WERI-Rb-1 (cell line): ENCODE measurements around the gene TLX3.
"Not testable (repeated sequence)": the region's sequence is repeated elsewhere in the genome, so short reads cannot be mapped to it uniquely, and the experiment has no call there.

Experiments
- DNase-seq: peaks from one replicate; pipeline ENCODE4 v3.0.0-alpha.2; 2020
- H3K27ac ChIP-seq: fragments of 250-450 bp; sonication (Bioruptor Pico); 2 replicates; pipeline ENCODE4 v1.5.1; 2020; ENCODE audit warnings: mild to moderate bottlenecking, moderate library complexity
- H3K27me3 ChIP-seq: fragments of 250-450 bp; sonication (Bioruptor Pico); 2 replicates; pipeline ENCODE4 v1.5.1; 2021; ENCODE audit warnings: mild to moderate bottlenecking, low read depth, moderate library complexity; ENCODE audit not compliant: insufficient read depth, severe bottlenecking
- H3K36me3 ChIP-seq: fragments of 250-450 bp; sonication (Bioruptor Pico); 2 replicates; pipeline ENCODE4 v1.5.1; 2020; ENCODE audit warnings: mild to moderate bottlenecking, moderate library complexity
- H3K4me3 ChIP-seq: 2 replicates; pipeline ENCODE4 v1.5.1; 2011; ENCODE audit warnings: low read depth, mild to moderate bottlenecking, control low read depth, low read length
- H3K9me3 ChIP-seq: fragments of 250-450 bp; sonication (Bioruptor Pico); 2 replicates; pipeline ENCODE4 v1.5.1; 2021; ENCODE audit warnings: mild to moderate bottlenecking, moderate library complexity; ENCODE audit not compliant: severe bottlenecking
- CTCF ChIP-seq: IDR thresholded peaks from 2 replicates; pipeline ENCODE4 v1.5.1; 2011; ENCODE audit warnings: low read depth, mild to moderate bottlenecking, control low read depth, inconsistent platforms, low read length

TLX3 gene

GRCh38 chr5:171351536-171352073 is 42.6 kb downstream of the TLX3 start:
- H3K27me3 ChIP-seq = no peaks in the 10 kb centered on the region
- TF ChIP-seq CTCF = no peak
- no peak overlapping the region for H3K27ac ChIP-seq
- DNase-seq = no peak
- H3K4me3 ChIP-seq = no peak overlapping the region
- no peaks in the 10 kb centered on the region for H3K9me3 ChIP-seq
- H3K36me3 ChIP-seq = no peaks in the 10 kb centered on the region

GRCh38 chr5:171355302-171355724 is 46.3 kb downstream of the TLX3 start:
- Histone ChIP-seq H3K36me3 (no peaks in the 10 kb centered on the region), H3K27ac (no peak overlapping the region), H3K4me3 (no peak overlapping the region), H3K9me3 (no peaks in the 10 kb centered on the region), H3K27me3 (no peaks in the 10 kb centered on the region)
- DNase-seq = no peak
- no peak for TF ChIP-seq CTCF

- no peak for TF ChIP-seq CTCF
These were observed 48.8 kb downstream of the TLX3 start for GRCh38 chr5:171357843-171358242.

GRCh38 chr5:171361151-171361550 is 52.1 kb downstream of the TLX3 start:
- not testable (repeated sequence) for DNase-seq

More at GRCh38 chr5:171357843-171358242, 48.8 kb downstream of the TLX3 start:
- DNase-seq = no peak
- Histone ChIP-seq H3K9me3 (no peaks in the 10 kb centered on the region), H3K36me3 (no peaks in the 10 kb centered on the region), H3K27ac (no peak overlapping the region), H3K27me3 (no peaks in the 10 kb centered on the region), H3K4me3 (no peak overlapping the region)

More at GRCh38 chr5:171361151-171361550, 52.1 kb downstream of the TLX3 start:
- not testable (repeated sequence) for H3K4me3 ChIP-seq, H3K27me3 ChIP-seq, H3K36me3 ChIP-seq, H3K9me3 ChIP-seq, H3K27ac ChIP-seq
